Small intestine (tissue), 7 donors: ENCODE results near the gene CCDC187. TPM values are rescaled to one million over a fixed set of nuclear protein-coding genes. Genes with fewer than 3 reads are reported as not detected.

Source experiments
- DNase-seq, 2 donors: peaks; one replicate each; pipeline versions ENCODE4 v3.0.0 to v3.0.0-alpha.2; 2013
- FAIRE-seq: peaks from 2 replicates; lab custom pipeline; 2012; peaks lifted over from hg19 to GRCh38; lab: Jason Lieb, UNC
- H3K27ac ChIP-seq, 3 donors: one replicate each; pipeline ENCODE4 v1.5.1; 2013; ENCODE audit warnings: low read length in 2 of 3, mild to moderate bottlenecking in 2 of 3, control low read depth in 1 of 3, inconsistent platforms in 1 of 3, low read depth in 1 of 3, moderate library complexity in 1 of 3
- H3K27me3 ChIP-seq, 3 donors: one replicate each; pipeline ENCODE4 v1.6.1; 2013; ENCODE audit warnings: low read length in 3 of 3, inconsistent platforms in 1 of 3; ENCODE audit not compliant: control insufficient read depth in 3 of 3, insufficient read depth in 3 of 3
- H3K36me3 ChIP-seq, 3 donors: one replicate each; pipeline ENCODE4 v1.6.1; 2013; ENCODE audit warnings: low read length in 3 of 3, inconsistent platforms in 1 of 3, low read depth in 1 of 3, mild to moderate bottlenecking in 1 of 3, moderate library complexity in 1 of 3; ENCODE audit not compliant: control insufficient read depth in 3 of 3, insufficient read depth in 2 of 3
- H3K4me1 ChIP-seq, 3 donors: one replicate each; pipeline ENCODE4 v1.6.1; 2013; ENCODE audit warnings: low read length in 2 of 3, inconsistent platforms in 1 of 3, low read depth in 1 of 3, mild to moderate bottlenecking in 1 of 3, moderate library complexity in 1 of 3; ENCODE audit not compliant: control insufficient read depth in 3 of 3, insufficient read depth in 2 of 3
- H3K4me3 ChIP-seq, 3 donors: one replicate each; pipeline ENCODE4 v1.5.1; 2013; ENCODE audit warnings: low read length in 3 of 3, control low read depth in 1 of 3, inconsistent platforms in 1 of 3, low read depth in 1 of 3, mild to moderate bottlenecking in 1 of 3, moderate library complexity in 1 of 3
- H3K9me3 ChIP-seq, 2 donors: one replicate each; pipeline ENCODE4 v1.6.1; 2013; ENCODE audit warnings: low read depth in 1 of 2, low read length in 1 of 2; ENCODE audit not compliant: control insufficient read depth in 2 of 2, insufficient read depth in 1 of 2
- WGBS, 3 donors: extraction: QIAGEN DNeasy Blood & Tissue Kit; methylation state at CpG; one replicate each; pipeline ENCODE4 v1.1.7; 2013; 5-methylcytosine and 5-hydroxymethylcytosine counted together
- polyA plus RNA-seq, 4 donors: library from polyadenylated mRNA; stranded (reverse) in 3 of 4; unstranded in 1 of 4; fragments of 200-250 nt in 3 of 4; fragments of 120-200 nt in 1 of 4; gene quantifications; one replicate each; pipeline versions ENCODE4 v1.2.1 to v1.2.3, GENCODE V29; 2013
- donor health status: healthy with polysubstance abuse.
- donor health status: control.
- donor health status: control.
- donor health status: Bipolar disorder and iron deficiency.
- donor health status: healthy.

The CCDC187 gene
- polyA plus RNA-seq, 4 donors, result 0.01 to 2.7 TPM; not detected in 2

DNA sequence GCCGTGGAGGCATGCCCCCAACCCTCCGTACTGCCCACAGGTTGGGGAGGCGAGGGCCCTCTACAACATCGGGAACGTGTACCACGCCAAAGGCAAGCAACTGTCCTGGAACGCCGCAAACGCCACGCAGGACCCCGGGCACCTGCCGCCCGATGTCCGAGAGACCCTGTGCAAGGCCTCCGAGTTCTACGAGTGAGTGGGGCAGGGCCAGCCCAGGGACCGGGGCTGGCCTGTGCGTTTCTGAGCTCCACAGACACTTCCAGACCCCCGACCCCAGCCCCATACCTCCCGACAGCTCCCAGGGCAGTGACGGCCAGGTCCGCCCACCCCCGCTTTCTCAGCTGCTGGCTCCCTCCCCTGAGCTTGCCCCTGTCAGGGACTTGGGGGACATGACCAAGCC lies 33.0 kb upstream of the CCDC187 start:
- H3K27ac ChIP-seq, result no peak overlapping the region
- FAIRE-seq (no peak), DNase-seq (no peak)
- H3K4me3 ChIP-seq, result no peak overlapping the region
- peaks cover 0 to 53% (median 0%) of the 10 kb centered on the region in 3 donors for H3K36me3 ChIP-seq
- H3K9me3 ChIP-seq, result no peaks in the 10 kb centered on the region
- WGBS, 3 donors, result 85 to 90% (median 86%) methylated on average over 22 to 23 of the region's 23 CpGs
- peaks cover 0 to 2% (median 0%) of the 10 kb centered on the region in 3 donors for H3K4me1 ChIP-seq
- no peaks in the 10 kb centered on the region for H3K27me3 ChIP-seq

DNA sequence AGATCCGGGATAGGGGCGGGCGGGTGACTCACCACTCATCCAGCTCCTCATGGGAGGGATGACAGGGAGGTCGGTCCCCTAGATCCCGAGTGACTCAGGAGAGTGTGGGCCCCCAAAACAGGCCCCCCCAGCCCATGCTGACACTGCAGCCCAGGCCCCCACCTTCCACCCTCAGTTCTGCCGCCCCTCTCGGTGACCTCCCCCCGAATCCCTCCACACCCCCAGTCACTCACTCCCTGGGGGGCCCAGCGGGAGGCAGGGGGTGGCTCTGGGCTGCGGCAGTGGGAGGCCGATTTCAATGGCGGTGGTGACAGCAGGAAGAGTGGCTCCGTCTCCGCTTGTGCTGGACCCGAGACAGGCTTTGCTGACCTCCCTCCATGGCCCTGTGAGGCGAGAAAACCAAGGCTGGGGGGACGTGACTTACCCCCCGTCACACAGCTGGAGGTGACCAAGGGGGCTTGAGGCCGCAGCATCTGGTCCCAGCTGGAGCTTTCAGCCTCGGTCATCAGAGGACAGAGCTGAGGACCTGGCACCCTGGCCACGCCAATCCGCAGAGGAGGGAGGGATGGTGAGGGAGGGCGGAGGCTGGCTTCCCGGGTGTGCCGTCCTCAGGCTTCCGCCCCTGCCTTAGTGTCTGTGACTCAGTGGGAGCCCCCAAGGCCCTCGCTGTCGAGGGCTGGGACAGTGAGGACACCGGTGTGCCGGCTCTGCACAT lies 32.4 kb upstream of the CCDC187 start:
- Histone ChIP-seq H3K4me1 (no peaks in the 10 kb centered on the region), H3K4me3 (no peak overlapping the region), H3K36me3 (peaks cover 0 to 54% (median 0%) of the 10 kb centered on the region in 3 donors), H3K9me3 (no peaks in the 10 kb centered on the region), H3K27ac (peak overlapping the region in 1 of 3 donors; percentile 41), H3K27me3 (no peaks in the 10 kb centered on the region)
- no peak for DNase-seq
- no peak for FAIRE-seq
- 64 to 78% (median 72%) methylated on average over 27 to 30 of the region's 30 CpGs for WGBS, 3 donors

DNA sequence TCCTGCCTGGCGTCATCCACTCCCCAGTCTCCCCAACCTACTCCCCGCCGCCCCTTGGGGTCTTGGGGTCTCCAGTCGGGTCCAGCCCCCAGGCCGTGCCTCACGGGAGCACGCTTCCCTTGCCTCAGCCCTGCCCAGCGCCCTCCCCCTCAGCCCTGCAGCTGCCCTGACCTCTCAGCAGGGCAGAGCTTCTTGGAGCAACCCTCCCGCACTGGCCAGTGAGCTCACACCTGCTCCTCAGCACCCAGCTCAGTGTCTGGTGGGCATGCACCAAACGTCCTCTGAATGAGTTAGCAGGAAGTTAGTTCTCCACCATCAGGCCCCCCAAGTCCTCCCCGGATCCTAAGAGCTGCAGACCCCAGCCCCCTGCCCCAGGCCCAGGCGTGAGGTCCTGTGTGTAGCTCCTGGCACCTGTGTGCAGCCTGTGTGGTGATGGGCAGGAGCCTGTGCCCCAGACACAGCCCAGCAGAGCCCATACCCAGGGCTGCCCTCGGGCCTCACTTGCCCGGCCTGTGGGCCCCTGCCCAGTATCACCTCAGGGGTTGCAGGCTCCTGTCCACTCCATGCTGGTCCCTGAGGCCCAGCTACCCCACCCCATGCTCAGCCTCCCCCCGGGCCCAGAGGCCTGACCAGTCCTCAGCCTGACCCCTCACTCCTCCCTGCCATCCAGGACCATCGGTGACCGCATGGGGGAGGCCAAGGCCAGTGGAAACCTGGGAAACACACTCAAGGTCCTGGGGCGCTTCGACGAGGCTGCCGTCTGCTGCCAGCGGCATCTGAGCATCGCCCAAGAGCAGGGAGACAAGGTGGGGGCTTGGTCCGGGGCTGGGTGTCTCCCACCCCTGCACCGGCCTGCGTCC lies 31.6 kb upstream of the CCDC187 start:
- no peak overlapping the region for H3K4me3 ChIP-seq
- no peak for FAIRE-seq
- WGBS, 3 donors, result 77 to 84% (median 77%) methylated on average over 25 to 26 of the region's 26 CpGs
- peaks cover 0 to 54% (median 0%) of the 10 kb centered on the region in 3 donors for H3K36me3 ChIP-seq
- no peak for DNase-seq
- no peaks in the 10 kb centered on the region for H3K9me3 ChIP-seq
- peaks cover 0 to 4% (median 0%) of the 10 kb centered on the region in 3 donors for H3K4me1 ChIP-seq
- H3K27me3 ChIP-seq, result no peaks in the 10 kb centered on the region
- no peak overlapping the region for H3K27ac ChIP-seq

DNA sequence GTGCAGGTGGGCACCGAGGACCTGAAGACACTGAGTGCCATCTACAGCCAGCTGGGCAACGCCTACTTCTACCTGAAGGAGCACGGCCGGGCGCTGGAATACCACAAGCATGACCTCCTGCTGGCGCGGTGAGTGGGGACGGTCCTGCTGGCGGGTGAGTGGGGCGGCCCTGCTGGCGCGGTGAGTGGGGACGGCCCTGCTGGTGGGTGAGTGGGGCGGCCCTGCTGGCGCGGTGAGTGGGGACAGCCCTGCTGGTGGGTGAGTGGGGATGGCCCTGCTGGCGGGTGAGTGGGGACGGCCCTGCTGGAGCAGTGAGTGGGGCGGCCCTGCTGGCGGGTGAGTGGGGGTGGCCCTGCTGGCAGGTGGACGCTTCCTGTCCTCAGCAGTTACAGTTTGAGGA lies 30.6 kb upstream of the CCDC187 start:
- FAIRE-seq, result no peak
- Histone ChIP-seq H3K36me3 (peaks cover 0 to 50% (median 0%) of the 10 kb centered on the region in 3 donors), H3K9me3 (no peaks in the 10 kb centered on the region), H3K27me3 (no peaks in the 10 kb centered on the region), H3K4me1 (peaks cover 0 to 4% (median 0%) of the 10 kb centered on the region in 3 donors), H3K27ac (no peak overlapping the region), H3K4me3 (no peak overlapping the region)
- WGBS, 3 donors, result 85 to 94% (median 90%) methylated on average over 21 of the region's 21 CpGs
- no peak for DNase-seq

DNA sequence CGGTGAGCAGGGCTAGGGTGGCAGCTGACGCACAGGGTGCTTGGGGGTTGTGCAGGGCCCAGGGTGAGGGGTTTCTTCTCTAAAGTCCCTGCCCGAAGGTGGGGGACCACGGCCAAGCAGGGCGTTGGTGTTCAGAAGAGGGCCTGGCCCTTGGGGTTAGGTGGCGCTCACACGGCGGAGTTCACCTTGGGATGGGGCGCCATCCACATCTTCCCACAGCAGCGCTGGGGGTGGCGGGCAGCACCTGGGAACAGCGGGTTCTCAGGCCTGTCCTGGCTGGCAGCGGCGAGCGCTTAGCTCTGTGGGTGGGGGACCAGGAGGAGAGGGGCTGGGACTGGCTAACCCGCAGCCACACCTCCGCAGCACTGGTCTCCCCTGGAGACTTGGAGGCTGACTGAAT lies 29.6 kb upstream of the CCDC187 start:
- Histone ChIP-seq H3K4me3 (no peak overlapping the region), H3K4me1 (peaks cover 0 to 14% (median 0%) of the 10 kb centered on the region in 3 donors), H3K27me3 (no peaks in the 10 kb centered on the region), H3K36me3 (peaks cover 0 to 41% (median 0%) of the 10 kb centered on the region in 3 donors), H3K9me3 (no peaks in the 10 kb centered on the region), H3K27ac (no peak overlapping the region)
- FAIRE-seq, result no peak
- DNase-seq, result no peak
- 80 to 93% (median 88%) methylated on average over 17 of the region's 17 CpGs for WGBS, 3 donors

DNA sequence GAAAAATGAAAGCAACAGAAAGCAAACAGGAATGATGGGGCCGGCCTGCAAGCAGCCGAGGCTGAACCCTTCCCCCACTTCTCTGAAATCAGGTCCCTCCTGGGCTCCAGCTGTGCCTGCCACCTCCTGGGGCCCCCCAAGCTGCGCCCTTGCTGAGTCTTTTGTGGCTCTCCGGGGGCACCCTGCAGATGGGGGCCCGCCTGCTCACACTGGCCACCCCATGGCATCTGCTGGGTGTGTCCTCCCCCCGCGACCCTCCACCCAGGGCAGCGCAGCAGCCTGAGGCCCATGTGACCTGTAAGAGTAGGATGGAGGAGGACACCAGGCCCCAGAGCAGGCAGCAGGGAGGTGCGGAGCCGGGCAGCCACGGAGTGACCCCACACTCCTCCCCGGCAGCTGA lies 29.2 kb upstream of the CCDC187 start:
- Histone ChIP-seq H3K27ac (no peak overlapping the region), H3K9me3 (no peaks in the 10 kb centered on the region), H3K4me1 (peaks cover 0 to 18% (median 0%) of the 10 kb centered on the region in 3 donors), H3K4me3 (no peak overlapping the region), H3K27me3 (peaks cover 0 to 2% (median 0%) of the 10 kb centered on the region in 3 donors), H3K36me3 (peaks cover 0 to 38% (median 0%) of the 10 kb centered on the region in 3 donors)
- 67 to 86% (median 74%) methylated on average over 12 of the region's 12 CpGs for WGBS, 3 donors
- FAIRE-seq (no peak), DNase-seq (no peak)

DNA sequence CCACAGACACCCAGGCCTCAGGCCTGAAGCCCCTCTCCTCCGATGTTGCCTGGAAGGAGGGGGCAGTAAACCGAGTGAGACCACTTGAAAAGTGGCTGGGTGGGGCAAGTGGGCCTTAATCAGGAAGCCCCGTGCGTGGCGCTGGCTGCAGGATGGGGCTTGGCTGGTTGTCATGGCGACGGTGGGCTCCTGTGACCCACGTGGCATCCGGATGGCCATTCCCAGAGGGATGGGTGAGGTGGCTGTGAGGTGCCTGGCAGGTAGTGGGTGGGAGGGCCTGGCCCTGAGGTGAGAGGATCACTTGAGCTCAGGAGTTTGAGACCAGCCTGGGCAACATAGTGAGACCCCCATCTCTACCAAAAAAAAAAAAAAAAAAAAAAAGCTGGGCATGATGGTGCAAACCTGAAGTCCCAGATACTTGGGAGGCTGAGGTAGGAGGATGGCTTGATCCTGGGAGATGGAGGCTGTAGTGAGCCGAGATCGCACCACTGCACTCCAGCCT lies 28.6 kb upstream of the CCDC187 start:
- peaks cover 0 to 33% (median 0%) of the 10 kb centered on the region in 3 donors for H3K36me3 ChIP-seq
- peaks cover 0 to 21% (median 0%) of the 10 kb centered on the region in 3 donors for H3K4me1 ChIP-seq
- 79 to 85% (median 80%) methylated on average over 11 of the region's 11 CpGs for WGBS, 3 donors
- no peaks in the 10 kb centered on the region for H3K9me3 ChIP-seq
- no peak overlapping the region for H3K27ac ChIP-seq
- DNase-seq, result no peak
- H3K4me3 ChIP-seq, result no peak overlapping the region
- H3K27me3 ChIP-seq, result peaks cover 0 to 4% (median 0%) of the 10 kb centered on the region in 3 donors
- FAIRE-seq, result no peak
